Non-pigmented ciliary epithelial cell (primary cell): Measurements from ENCODE around the gene ZBP1.

Source experiments
- DNase-seq: peaks from one replicate; pipeline ENCODE4 v3.0.0-alpha.2; 2010; ENCODE audit warnings: low read depth

ZBP1 gene

DNA sequence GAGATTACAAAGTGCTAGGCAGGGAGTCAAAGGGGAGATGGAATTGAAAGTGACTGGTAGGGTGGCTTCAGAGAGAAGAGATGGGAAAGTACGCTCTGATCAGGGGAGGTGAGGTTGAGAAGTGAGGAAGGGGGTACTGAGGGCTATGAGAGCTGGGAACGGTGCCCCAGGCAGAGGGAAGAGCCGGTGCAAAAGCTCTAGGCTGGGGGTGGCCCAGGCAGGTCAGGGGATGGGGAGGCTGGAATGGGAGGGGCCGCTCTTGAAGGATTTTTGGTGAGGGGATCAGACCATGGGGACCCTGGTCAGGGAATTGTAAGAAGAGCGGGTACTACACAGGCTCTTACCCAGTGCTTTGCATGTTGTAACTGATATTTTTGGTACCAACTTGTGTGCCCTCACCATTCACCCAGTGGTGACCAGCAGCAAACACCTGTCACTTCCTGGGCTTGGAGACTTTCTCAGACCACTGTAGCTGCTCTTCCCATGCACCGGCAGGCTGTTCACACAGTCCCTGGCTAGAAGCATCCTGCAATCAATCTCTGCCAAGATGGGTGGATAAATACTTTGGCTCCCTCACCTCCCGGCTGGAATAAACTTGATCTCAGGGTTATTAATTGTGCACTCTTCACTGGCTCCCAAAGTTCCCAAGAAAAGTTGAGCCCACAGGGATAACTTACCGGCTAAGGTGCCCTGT lies 35.3 kb downstream of the ZBP1 start:
- no peak for DNase-seq

DNA sequence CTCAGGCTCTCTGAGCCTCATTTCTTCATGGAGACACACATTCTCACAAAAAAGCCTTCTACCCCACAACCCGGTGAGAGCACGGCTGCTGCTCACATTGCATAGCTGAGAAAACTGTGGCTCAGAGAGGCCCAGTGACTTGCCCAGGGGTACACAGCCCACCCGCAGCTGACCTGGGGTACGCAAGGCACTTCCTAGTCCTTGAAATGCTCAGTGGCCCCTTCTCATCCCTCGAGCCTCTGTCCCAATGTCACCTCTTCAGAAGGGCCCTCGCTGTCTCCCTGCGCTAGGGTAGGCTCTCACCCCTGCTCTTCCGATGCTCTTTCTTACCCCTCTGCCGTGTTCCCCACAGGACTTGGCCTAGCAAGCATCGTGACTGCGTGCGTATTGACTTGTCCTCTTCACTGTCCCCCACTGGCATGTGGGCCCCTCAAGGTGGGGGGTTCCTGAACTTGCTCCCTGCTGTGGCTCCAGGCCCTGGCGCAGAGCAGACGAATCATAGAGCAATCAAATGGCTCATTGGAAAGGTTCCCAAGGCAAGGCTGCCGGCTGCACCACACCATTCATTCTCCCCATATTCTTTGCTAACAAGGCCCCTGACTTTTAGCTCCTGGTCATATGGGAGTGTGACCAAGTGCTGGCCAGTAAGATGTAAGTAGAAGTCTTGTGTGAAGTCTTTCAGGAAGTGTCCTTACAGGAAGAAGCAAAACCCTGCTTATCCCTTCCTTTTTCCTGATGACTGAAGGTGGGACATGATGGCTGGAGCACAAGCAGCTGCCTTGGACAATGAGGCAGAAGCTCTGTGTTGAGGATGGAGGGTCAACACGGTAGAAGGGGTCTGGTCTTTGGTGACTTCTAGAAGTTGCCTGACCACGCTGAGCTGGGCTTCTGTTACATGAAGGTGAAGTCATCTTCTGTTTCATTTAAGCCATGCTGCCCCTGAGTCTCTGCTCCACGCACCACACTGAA lies 36.7 kb downstream of the ZBP1 start:
- no peak for DNase-seq

DNA sequence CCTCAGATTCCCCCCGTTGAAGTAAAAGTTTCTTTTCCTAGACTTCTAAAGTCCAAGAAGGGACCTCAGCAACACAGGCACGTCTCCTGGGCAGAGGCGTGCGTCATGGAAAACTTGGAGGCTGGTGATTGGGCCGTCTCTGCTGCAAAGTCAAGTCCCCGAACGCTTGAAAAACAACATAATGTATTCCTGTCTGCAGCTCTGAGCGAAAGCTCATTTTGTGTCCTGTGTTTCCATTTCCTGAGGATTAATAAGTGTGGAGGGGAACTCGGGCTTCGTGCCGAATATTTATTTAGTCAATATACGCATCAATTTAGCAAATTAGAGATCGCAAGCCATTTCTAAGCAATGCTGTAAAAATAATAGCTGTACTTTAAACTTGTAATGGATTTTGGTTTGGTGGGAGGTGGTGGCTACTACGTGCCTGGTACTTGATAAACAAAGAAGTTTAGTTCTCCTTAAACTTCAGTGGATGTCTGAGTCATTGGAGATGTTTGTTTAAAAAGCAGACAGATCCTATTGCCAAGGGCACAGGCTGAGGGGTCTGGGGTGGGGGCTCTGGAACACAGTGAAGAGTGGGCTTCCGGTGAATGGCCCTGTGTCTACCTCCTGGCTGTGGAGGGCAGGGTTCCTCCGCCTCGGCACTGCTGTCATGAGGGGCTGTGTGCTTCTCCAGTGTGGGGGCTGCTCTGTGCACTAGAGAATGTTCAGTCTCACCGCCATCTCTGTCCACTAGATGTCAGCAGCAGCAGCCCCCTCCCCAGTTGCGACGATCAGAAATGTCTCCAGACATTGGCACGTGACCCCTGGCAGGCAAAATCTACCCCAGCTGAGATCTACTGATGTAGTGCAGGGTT lies 37.6 kb downstream of the ZBP1 start:
- peak; percentile 6 for DNase-seq

DNA sequence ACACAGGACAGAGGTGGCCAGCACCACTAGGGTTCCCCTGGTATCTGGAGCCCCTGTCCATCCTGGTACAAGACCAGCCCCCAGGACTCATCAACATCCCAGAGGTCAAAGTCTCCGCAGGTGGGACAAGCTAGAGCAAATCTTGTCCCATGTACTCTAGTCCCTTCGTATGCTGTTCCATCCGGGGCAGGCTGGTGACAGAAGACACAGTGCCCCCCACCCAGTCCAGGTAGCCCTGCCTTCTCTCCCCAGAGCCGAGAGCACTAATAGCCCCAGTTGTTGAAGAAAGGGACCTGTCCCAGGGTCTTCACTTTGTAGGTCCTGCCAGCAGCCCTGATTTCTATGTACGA lies 38.2 kb downstream of the ZBP1 start:
- no peak for DNase-seq

DNA sequence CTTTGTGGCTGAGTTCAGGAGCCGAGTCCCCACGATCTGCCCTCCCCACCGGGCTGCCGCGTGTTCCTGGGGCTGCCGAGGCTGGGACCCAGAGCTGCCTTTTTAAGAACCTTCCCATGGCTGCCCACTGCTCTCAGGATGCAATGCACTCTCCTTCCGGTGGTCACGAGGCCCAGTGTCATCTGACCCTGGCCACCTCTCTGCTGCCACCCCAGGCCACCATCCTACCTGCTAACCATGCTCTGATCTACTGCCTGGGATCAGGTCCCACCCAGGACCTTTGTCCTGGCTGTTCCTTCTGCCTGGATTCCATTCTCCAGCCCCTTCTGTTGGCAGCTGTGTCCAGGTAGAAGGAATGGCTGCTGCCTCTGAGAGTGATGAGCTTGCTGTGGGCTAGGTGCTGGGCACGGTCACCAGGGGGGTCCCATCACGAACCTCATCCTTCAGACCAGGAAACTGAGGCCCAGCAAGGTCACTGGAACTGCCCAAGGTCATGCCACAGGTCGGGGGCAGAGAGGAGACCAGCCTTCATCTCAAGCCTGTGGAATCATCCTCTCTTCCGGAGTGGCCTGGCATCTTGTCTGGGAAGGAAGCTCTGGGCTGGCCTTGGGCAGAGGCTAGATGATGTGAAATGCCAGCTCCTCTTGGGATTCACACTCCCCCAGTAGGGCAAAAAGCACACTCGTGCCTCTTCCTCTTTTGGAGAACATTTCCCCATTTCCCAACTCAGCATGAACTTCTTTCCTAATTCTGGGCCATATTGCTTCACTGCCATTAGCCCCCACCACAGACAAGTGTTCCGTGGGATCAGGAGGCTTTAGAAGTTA lies 38.8 kb downstream of the ZBP1 start:
- DNase-seq, result no peak

DNA sequence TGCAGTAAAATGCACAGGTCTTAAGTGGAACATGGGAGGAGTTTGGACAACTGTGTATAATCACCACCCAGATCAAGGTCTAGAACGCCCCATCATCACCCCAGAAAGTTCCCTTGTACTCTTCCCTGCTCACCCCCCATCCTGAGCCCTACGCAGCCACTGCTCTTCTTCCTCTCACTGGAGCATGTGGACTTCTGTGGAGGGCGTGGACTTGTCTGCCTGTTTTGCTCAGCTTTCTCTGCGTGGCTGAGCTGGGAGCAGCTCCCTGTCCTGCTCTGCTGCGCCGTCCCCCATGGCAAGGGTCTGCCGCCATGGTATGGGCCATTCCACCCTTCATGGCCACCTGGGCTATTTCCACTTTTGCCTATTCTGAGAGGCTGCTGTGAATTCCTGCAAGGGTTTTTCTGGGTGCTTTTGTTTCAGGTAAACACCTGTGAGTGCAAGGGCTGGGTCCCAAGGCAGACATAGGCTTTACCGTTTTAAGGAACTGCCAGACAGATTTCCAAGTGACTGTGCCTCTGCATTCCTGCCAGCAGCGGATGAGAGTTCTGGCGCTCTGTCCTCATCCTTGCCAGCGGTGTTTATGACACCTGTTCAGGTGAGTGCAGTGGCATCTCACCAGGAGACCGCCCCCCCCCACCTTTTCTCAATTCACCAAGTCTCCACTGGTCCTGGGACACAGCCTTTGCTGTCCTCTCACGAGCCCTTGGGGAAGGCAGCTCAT lies 39.6 kb downstream of the ZBP1 start:
- no peak for DNase-seq

DNA sequence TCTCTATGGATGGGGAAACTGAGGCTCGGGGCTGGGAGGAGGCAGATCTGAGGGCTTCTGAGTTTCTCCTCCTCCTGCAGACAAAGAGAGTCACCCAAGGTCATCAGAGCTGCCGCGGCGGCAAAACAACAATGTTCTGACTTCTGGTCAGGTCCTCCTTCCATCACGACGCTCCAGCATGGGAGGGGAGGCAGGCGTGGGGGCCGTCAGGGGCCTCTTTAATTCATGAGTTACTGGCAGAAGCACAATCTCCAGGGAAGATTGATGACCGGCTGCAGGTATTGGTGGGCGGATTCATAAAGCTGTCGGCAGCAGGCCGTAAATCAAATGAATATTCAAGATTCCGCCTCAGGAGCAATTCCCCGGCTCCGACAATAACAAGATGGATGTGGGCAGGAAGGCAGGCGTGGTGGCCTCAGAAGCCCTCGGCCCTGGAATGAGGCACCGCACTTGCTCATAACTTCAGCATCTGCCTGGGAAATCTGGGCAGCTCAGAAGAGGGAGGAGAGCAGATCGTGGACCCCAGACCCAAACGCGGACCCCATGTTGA lies 40.3 kb downstream of the ZBP1 start:
- DNase-seq, result no peak

DNA sequence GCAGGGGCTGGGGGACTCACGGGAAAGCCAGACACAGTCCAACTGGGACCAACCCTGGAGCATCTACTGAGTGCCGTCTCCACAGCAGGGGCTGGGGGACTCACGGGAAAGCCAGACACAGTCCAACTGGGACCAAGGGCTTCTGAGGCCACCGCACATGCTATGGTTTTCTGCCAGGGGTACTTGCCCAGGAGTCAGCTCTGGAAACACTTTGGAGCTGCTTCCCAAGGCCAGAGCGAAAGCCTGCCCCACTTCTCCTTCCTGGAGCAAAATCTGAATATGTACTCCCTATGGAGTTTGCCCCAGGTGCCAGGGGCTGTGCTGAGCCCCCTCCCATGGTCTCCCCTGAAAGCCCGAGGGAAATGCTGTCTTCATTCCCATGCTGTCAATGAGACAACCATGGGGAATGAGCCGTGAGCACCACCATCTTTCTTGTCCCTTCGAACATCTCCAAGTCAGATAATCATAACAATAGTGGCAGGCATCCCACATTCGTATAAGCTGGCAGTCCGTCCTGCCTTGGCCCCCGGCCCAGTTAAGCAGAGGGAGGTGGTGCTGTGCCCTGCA lies 40.8 kb downstream of the ZBP1 start:
- no peak for DNase-seq

DNA sequence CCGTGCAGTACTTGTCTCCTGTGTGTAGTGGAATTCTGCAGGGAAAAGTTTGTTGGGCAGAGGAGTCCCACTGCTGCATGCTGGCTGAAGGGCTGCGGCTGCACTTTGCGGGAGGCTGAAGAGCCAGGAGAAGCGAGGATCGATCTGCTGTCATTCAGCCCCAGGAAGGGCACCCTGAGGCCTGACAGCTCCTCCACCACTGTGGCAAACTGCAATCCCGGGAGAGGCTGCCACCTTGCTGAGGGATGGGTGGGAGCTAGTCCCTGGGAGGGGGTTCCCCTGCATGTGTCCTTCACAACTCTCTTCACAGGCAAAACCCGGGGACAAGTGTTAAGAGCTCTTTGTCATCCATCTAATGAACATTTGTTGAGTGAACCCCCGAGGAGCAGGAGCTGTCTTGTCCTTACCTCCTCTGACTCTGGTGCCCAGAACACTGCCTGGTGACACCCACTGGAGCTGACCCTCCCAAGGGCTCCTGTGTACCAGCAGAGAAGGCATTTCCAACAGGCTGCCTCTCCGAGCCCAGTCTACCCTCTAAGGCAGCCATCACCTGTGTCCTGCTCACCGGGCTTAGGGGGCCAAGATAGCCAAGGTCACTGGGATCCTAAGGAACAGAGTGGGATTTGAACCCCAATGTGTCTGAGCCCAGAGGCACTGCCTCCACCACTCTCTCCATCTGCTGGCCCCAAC lies 41.6 kb downstream of the ZBP1 start:
- DNase-seq, result no peak

DNA sequence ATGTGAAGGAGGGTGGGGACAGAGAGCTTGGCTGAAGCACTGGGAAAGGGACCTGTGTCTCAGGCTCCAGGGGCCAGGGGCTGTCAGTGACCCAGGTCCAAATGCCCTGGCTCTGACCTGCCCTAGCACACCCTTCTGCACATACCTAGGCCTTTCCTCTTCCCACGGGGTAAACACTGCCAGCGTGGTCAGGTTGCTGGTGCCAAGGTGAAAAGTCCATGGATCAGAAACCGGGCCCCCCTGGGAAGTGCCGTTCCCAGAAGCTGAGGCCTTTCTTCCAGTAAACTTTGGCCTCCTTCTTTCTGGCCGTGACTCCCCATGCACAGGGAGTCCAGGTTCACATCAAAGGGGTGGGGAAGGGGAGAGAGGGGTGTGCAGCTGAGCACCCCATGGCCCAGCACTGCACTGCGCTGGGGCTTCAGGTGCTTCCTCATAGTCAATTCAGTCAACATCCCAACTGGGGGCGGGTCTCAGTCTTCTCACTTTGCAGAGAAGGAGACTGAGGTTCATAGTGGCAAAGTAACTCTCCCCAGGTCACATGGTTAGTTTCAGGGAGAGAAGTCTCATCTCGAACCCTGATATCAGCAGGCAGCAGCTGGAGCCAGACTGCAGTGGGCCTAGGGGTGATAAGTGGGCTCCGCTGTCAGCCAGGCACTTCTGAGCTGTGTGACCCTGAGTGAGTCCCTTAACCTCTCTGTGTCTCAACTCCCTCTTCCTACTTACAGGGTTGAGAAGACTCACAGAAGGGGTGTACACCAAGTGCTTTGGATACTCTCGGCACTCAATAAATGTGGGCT lies 42.3 kb downstream of the ZBP1 start:
- no peak for DNase-seq

DNA sequence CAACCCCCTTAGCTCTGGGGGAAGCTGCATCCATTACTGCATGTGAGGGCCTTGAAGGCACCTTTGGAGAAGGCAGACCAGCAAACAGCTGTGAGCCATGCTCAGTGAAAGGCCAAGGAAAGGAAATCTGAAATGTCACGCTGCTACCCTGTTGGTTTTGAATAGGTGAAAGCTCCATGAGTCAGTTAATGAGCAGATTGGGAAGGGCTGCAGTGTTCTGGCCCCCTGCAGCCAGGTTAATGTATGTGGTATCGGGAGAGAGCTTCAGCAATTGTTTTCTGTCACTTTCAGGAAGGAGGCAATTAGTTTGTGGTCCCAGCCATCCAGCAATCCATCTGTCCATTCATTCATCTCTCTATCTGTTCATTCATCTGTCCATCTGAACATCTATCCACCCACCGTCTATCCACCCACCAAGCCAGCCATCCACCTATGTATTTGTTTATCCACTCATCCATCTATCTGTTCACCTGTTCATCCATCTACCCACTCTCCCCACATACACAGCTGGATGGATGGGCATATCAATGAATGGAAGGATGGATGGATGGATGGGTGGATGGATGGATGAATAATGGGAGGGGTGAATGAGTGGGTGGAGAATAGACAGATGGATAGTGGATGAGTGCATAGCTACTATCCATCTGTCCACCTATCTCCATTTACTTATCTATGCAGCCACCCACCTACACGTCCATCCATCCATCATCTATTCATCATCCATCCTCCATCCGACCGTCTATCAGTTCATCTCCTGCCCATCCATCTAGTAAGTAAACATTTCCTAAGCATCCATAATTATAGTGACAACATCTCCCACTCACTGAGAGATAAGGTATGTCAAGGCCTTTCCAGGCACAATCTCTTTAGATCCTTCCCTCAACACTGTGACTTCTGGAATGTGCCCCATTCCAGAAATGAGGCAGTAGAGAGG lies 43.3 kb downstream of the ZBP1 start:
- no peak for DNase-seq

DNA sequence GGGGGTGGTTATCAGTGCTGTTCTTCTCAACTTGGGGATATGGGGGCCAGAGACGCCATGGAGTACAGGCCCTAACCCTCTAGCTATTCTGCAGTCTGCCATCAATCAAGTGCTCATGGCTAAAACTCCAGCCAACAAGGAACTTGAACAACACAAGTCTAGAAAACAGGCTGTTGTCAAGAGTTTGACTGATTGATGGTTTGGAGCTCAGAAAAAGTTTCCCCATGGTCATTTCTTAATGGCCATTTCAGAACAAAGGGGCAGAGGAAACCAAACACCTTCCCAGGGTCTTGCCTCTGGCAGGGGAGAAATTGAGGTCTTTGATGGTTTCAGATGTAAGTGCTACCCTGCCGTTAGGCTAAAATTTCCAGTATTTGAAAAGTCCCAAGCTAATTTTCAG lies 44.2 kb downstream of the ZBP1 start:
- no peak for DNase-seq

DNA sequence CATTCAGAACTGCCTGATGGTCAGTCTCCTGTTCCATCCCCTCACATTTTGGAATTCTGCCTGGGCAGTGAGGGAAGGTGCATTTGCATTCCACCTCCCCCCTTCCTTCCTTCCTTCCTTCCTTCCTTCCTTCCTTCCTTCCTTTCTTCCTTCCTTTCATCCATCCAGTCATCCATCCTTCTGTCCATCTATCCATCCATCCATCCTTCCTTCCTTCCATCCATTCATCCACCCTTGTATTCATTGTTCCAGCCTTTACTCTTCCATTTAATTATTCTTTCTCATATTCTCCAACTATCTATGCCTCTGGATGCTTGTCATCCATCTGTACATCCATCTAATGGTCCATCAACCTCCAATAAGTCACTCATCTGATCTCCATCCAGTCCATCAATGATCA lies 45.3 kb downstream of the ZBP1 start:
- no peak for DNase-seq

DNA sequence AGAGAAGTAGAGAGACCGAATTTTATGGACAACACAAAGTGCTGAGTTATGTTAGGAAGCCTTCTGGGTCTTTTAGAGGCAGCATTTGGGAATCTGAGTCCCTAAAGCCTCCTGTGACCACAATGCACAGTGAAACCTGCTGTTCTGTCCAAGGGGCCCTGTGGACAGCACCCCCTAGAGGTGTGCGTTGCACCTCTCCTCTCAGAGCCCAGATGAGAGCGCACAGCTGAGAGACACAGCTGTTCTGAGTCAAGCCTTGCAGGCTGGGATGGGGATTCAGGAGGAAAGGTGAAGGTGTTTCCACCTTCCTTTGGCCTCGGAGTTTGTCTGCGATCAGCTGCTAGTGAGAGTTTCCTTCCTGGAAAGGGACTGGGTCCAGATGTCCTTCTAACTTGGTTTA lies 46.3 kb downstream of the ZBP1 start:
- DNase-seq, result no peak

DNA sequence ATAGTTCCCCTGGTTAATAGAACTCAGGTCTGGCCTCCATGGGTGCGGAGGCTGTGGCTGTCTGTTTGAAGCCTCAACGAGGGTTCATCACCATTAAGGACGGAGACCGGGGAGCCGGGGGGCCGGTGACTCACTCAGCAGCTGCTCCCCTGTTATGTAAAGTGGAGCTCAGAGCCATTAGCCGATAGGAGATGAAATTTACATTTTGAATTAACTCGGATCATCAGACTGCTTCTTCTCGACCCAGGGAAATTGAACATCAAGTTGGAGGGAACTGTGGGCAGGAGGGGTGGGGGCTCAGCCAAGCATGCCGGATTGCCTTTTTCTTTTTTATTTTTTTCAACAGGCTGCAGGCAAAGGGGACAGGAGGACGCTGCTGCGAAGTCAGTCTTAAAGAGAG lies 47.0 kb downstream of the ZBP1 start:
- DNase-seq, result no peak

DNA sequence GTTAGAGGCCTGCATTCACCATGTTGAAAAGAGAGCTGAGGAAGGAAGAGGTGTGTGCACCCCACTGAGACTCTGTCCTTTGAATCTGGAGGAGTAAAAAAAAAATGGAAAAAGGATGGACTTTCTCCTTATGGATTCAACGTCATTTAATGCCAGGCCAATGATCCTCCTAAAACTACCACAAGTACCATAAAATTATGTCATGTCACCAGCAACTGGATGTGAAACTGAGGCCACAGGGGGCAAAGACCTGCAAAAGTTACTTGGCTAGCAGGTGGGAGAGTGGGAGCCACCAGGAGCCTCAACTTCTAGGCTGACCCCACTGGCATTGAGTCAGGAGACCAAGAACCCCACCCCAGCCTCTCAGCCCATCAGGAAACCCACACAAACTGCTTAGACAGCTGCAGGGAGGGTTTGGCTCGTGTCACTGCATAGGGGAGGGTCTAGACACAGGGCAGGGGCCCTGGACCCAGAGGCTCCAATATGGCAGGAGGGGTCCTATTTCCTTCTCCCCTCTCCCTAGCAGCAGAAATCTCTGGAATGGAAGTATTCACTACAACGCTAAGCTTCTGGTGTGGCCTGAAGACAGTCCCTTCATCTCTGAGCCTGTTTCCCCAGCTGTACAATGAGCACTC lies 48.3 kb downstream of the ZBP1 start:
- DNase-seq, result no peak

DNA sequence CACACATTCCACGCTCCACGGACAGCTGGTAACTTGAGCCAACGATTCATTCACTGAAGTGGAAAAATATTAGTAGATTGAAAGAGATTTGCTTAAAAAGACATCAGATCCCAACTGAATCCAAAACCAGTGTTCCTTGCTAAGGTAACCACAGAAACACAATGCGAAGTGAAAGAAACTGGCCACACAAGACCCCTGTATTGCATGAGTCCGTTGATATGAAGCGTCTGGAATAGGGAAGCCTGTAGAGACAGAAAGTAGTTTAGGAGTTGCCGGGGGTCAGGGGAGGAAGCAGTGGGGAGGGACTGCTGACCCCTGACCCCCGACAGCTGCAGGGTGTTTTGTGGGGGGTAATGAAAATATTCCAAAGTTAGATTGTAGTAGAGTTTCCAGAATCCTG lies 49.3 kb downstream of the ZBP1 start:
- no peak for DNase-seq
